K562 (cell line): ENCODE measurements around the gene CHRND. TPM values are rescaled to one million over a fixed set of nuclear protein-coding genes. Genes with fewer than 3 reads are reported as not detected.

Experiments used
- ATAC-seq: fragments of 200-7000 bp; cut with Tn5 transposase; 3 replicates; pipeline ENCODE4 v1.9.1; 2020; ENCODE audit warnings: moderate library complexity
- BruUV-seq: library from RNA; stranded (reverse); fragments of 400-500 nt; replicated peaks from 2 replicates; lab custom pipeline; 2021; lab: Mats Ljungman, UMichigan
- CTCF ChIA-PET: fragments of 300-600 bp; formaldehyde crosslinking; extraction: SDS; loops from one replicate; lab custom pipeline; 2021; ENCODE audit warnings: low intra/inter-chr PET ratio; lab: Yijun Ruan, JAX
- POLR2A ChIA-PET: fragments of 300-600, 350-650 bp; sonication (Branson Sonifier 250); formaldehyde crosslinking; extraction: SDS; loops from one replicate; lab custom pipeline; 2021; ENCODE audit warnings: antibody characterized with exemption, inconsistent platforms; lab: Yijun Ruan, JAX
- DNase-seq, 4 experiments: peaks; one replicate each; pipeline versions ENCODE4 v3.0.0 to v3.0.0-alpha.2; 2011 to 2018; ENCODE audit warnings: low spot score in 3 of 4, mixed read lengths in 3 of 4; ENCODE audit errors: extremely low read depth in 1 of 4
- FAIRE-seq: peaks from 2 replicates; lab custom pipeline; 2011; peaks lifted over from hg19 to GRCh38; lab: Jason Lieb, UNC
- H2AFZ ChIP-seq: 2 replicates; pipeline ENCODE4 v1.6.0; 2011; ENCODE audit warnings: low read depth, low read length, control low read depth, inconsistent platforms
- H3K27ac ChIP-seq: fragments of 200-600 bp; 3 replicates; pipeline ENCODE4 v1.8.0; 2011; ENCODE audit warnings: low read depth, mild to moderate bottlenecking, control low read depth, inconsistent platforms, low read length, moderate library complexity, mixed read lengths; ENCODE audit errors: extremely low read depth
- H3K27me3 ChIP-seq, 2 experiments: fragments of 300-600 bp in 1 of 2; 2 replicates in 1 of 2; 3 replicates in 1 of 2; pipeline versions ENCODE4 v1.6.0 to v1.8.0; 2011; ENCODE audit warnings: inconsistent platforms in 2 of 2, low read length in 2 of 2, mild to moderate bottlenecking in 1 of 2, mixed read lengths in 1 of 2, moderate library complexity in 1 of 2; ENCODE audit not compliant: control insufficient read depth in 2 of 2, insufficient read depth in 2 of 2
- H3K36me3 ChIP-seq: fragments of 300-600 bp; 3 replicates; pipeline ENCODE4 v1.8.0; 2011; ENCODE audit warnings: mild to moderate bottlenecking, low read length, inconsistent platforms; ENCODE audit not compliant: control insufficient read depth, insufficient read depth
- H3K4me1 ChIP-seq, 2 experiments: fragments of 200-600 bp in 1 of 2; replicated peaks in 1 of 2; 2 replicates in 1 of 2; 3 replicates in 1 of 2; pipeline versions ENCODE4 v1.5.1 to v1.8.0; 2011; ENCODE audit warnings: inconsistent platforms in 2 of 2, low read length in 2 of 2, mild to moderate bottlenecking in 1 of 2, mixed read lengths in 1 of 2, moderate library complexity in 1 of 2; ENCODE audit not compliant: control insufficient read depth in 2 of 2, insufficient read depth in 2 of 2
- H3K4me2 ChIP-seq: 2 replicates; pipeline ENCODE4 v1.6.1; 2011; ENCODE audit warnings: low read length, control low read depth, inconsistent platforms, mixed read lengths; ENCODE audit not compliant: insufficient read depth
- H3K4me3 ChIP-seq: fragments of 200-600 bp; sonication (generic), shearing (Covaris generic); 2 replicates; pipeline ENCODE4 v1.5.1; 2016; ENCODE audit warnings: control low read depth, inconsistent platforms
- H3K79me2 ChIP-seq: fragments of 200-600 bp; 3 replicates; pipeline ENCODE4 v1.8.0; 2011; ENCODE audit warnings: low read length, inconsistent platforms; ENCODE audit not compliant: control insufficient read depth, insufficient read depth
- H3K9ac ChIP-seq, 2 experiments: 2 replicates each; pipeline versions ENCODE4 v1.6.0 to v1.6.1; 2011; ENCODE audit warnings: low read depth in 2 of 2, low read length in 2 of 2, control low read depth in 1 of 2, inconsistent platforms in 1 of 2, mild to moderate bottlenecking in 1 of 2, mixed read lengths in 1 of 2; ENCODE audit not compliant: insufficient read depth in 1 of 2
- H3K9me1 ChIP-seq: one replicate; pipeline ENCODE4 v1.6.0; 2011; ENCODE audit warnings: inconsistent platforms, mild to moderate bottlenecking, low read length, moderate library complexity; ENCODE audit not compliant: control insufficient read depth, insufficient read depth
- H3K9me3 ChIP-seq: replicated peaks from 2 replicates; pipeline ENCODE4 v1.5.1; 2011; ENCODE audit warnings: low read depth, low read length, inconsistent platforms; ENCODE audit not compliant: control insufficient read depth, insufficient read depth
- H4K20me1 ChIP-seq: replicated peaks from 2 replicates; pipeline ENCODE4 v1.6.1; 2011; ENCODE audit warnings: low read length, inconsistent platforms, mixed read lengths; ENCODE audit not compliant: control insufficient read depth, insufficient read depth
- CBFA2T2 ChIP-seq: fragments of 450-650 bp; conservative IDR thresholded peaks from 2 replicates; pipeline ENCODE4 v1.6.1; 2017; ENCODE audit warnings: mild to moderate bottlenecking
- HCFC1 ChIP-seq: IDR thresholded peaks from 2 replicates; pipeline ENCODE4 v1.6.1; 2012; ENCODE audit warnings: low read depth, low read length, improper control_type of control experiment
- KLF16 ChIP-seq: IDR thresholded peaks from 2 replicates; pipeline ENCODE4 v1.6.1; 2016; ENCODE audit warnings: antibody characterized with exemption
- MAFK ChIP-seq: IDR thresholded peaks from 2 replicates; pipeline ENCODE4 v1.6.1; 2011; ENCODE audit warnings: low read length, improper control_type of control experiment
- MBD1 ChIP-seq: fragments of 250-450 bp; sonication (Bioruptor Pico); IDR thresholded peaks from 2 replicates; pipeline ENCODE4 v1.8.0; 2022; ENCODE audit warnings: inconsistent platforms
- NCOA1 ChIP-seq: fragments of 450-650 bp; IDR thresholded peaks from 2 replicates; pipeline ENCODE4 v1.6.1; 2016; ENCODE audit warnings: low read depth
- NCOR1 ChIP-seq: fragments of 450-650 bp; IDR thresholded peaks from 2 replicates; pipeline ENCODE4 v1.6.1; 2016; ENCODE audit warnings: mild to moderate bottlenecking, moderate library complexity
- RFX7 ChIP-seq: fragments of 250-450 bp; sonication (Bioruptor Pico); IDR thresholded peaks from 2 replicates; pipeline ENCODE4 v1.5.1; 2021; ENCODE audit warnings: mild to moderate bottlenecking
- SMAD1 ChIP-seq: fragments of 150-350 bp; IDR thresholded peaks from 2 replicates; pipeline ENCODE4 v1.6.1; 2014; ENCODE audit warnings: low read length, low read depth; ENCODE audit not compliant: partially characterized antibody
- TAF9B ChIP-seq: fragments of 450-650 bp; IDR thresholded peaks from 2 replicates; pipeline ENCODE4 v1.6.1; 2018; ENCODE audit warnings: mild to moderate bottlenecking; ENCODE audit not compliant: partially characterized antibody
- TCF3 ChIP-seq: sonication (generic); formaldehyde crosslinking; IDR thresholded peaks from 2 replicates; pipeline ENCODE4 v1.4.0; 2020; ENCODE audit warnings: mild to moderate bottlenecking, missing genetic modification reagents
- USF2 ChIP-seq: sonication (generic); formaldehyde crosslinking; IDR thresholded peaks from 2 replicates; pipeline ENCODE4 v1.5.0; 2020; ENCODE audit warnings: missing genetic modification reagents
- ZNF232 ChIP-seq: sonication (generic); formaldehyde crosslinking; IDR thresholded peaks from 2 replicates; pipeline ENCODE4 v1.8.0; 2022; ENCODE audit warnings: mild to moderate bottlenecking, missing genetic modification reagents
- ZNF263 ChIP-seq: sonication (generic); formaldehyde crosslinking; IDR thresholded peaks from 2 replicates; pipeline ENCODE4 v1.8.0; 2022; ENCODE audit warnings: mild to moderate bottlenecking, missing genetic modification reagents, borderline replicate concordance
- ZNF274 ChIP-seq: IDR thresholded peaks from 2 replicates; pipeline ENCODE4 v1.6.1; 2011; ENCODE audit warnings: low read depth, mild to moderate bottlenecking, low read length, moderate library complexity, borderline replicate concordance
- ZNF282 ChIP-seq: sonication (generic); formaldehyde crosslinking; IDR thresholded peaks from 2 replicates; pipeline ENCODE4 v1.8.1; 2023; ENCODE audit warnings: missing genetic modification reagents
- ZNF740 ChIP-seq, 3 experiments: fragments of 200-800 bp in 1 of 3; sonication (Bioruptor generic) in 1 of 3; sonication (generic) in 1 of 3; formaldehyde crosslinking in 1 of 3; IDR thresholded peaks; 2 replicates each; pipeline versions ENCODE4 v1.6.1 to v1.8.0; 2016 to 2022; ENCODE audit warnings: mild to moderate bottlenecking in 2 of 3, missing compliant biosample characterization in 2 of 3, missing genetic modification characterization in 2 of 3, missing genetic modification reagents in 1 of 3
- ZNF77 ChIP-seq: fragments of 250-450 bp; sonication (Bioruptor Pico); IDR thresholded peaks from 2 replicates; pipeline ENCODE4 v1.5.0; 2020
- WGBS: fragments of 100-300 bp; shearing (Covaris generic); methylation state at CpG from one replicate; pipeline ENCODE4 v1.1.6; 2016; ENCODE audit warnings: low coverage, mixed read lengths; ENCODE audit not compliant: insufficient coverage; ENCODE audit errors: missing lambda C conversion rate; 5-methylcytosine and 5-hydroxymethylcytosine counted together
- in situ Hi-C: fragments of 300-500 bp; cut with MboI; formaldehyde crosslinking; loops from 4 replicates; pipeline ENCODE4 v1.15.0; 2018; ENCODE audit warnings: inconsistent platforms, mixed read lengths
- intact Hi-C: fragments of 100-400 bp; cut with micrococcal nuclease; formaldehyde crosslinking; loops from 2 replicates; pipeline ENCODE4 v1.14.2; 2022
- polyA plus RNA-seq, 8 experiments: library from polyadenylated mRNA; depleted of rRNA in 4 of 8; stranded (reverse) in 5 of 8; unstranded in 3 of 8; fragments of >200 nt; fragmentation: Nextera tagmentation in 2 of 8; fragmentation: Illumina TruSeq in 1 of 8; extraction: Ambion mirVana in 2 of 8; extraction: Trizol in 1 of 8; gene quantifications; 2 replicates each; pipeline versions ENCODE4 v1.2.1 to v1.2.3, GENCODE V29; 2011 to 2014; ENCODE audit warnings: inconsistent platforms in 1 of 8, missing spikeins in 1 of 8
- total RNA-seq, 7 experiments: library from RNA; depleted of rRNA in 6 of 7; stranded (reverse); fragments of >200 nt in 6 of 7; fragmentation: Illumina TruSeq in 2 of 7; extraction: Trizol in 2 of 7; gene quantifications; 2 replicates each; pipeline versions ENCODE4 v1.2.1 to v1.2.3, GENCODE V29; 2011 to 2021; ENCODE audit warnings: low replicate concordance in 1 of 7

CHRND gene
- total and polyA plus RNA-seq, 9 of the 15 experiments (the other 6 are each of a cell fraction or from before 2014, with no cell fraction given) = not detected

- no peaks in the 10 kb centered on the region for H3K9me1 ChIP-seq
- BruUV-seq = no TSS peak
- peak; percentile 54; the same call in 2 of the 3 replicates for ATAC-seq
- in situ Hi-C loops (no loop called here), intact Hi-C loops (no loop called here)
- ChIA-PET CTCF (no interaction called here), POLR2A (no interaction called here)
- peaks cover 0 to 3% of the 10 kb centered on the region in 2 experiments; a peak in 1 of 5 replicates for H3K4me1 ChIP-seq
- DNase-seq = peak in 1 of 4 experiments; percentile 17
- 0% methylated on average over 16 of the region's 26 CpGs for WGBS
- H3K4me3 ChIP-seq = no peak overlapping the region
- no peaks in the 10 kb centered on the region for H3K9me3 ChIP-seq
- no peaks in the 10 kb centered on the region for H3K36me3 ChIP-seq
- H2AFZ ChIP-seq = no peak overlapping the region
- H3K27ac ChIP-seq = no peak overlapping the region
- no peak for FAIRE-seq
- H4K20me1 ChIP-seq = no peaks in the 10 kb centered on the region
- no peak overlapping the region for H3K4me2 ChIP-seq
- H3K27me3 ChIP-seq = peaks cover 0 to 14% of the 10 kb centered on the region in 2 experiments; a peak in 3 of 5 replicates
- H3K9ac ChIP-seq = no peak overlapping the region
- H3K79me2 ChIP-seq = no peaks in the 10 kb centered on the region
- TF ChIP-seq ZNF263 (peak; percentile 55; the same call in 1 of the 2 replicates), ZNF274 (no peak), ZNF77 (CRISPR knock-in tag) (no peak), RFX7 (CRISPR knock-in tag) (no peak), ZNF740 (CRISPR knock-in tag; IDR thresholded peaks at IDR 0.05) (no peak), ZNF740 (tag; IDR thresholded peaks at IDR 0.05) (no peak), USF2 (CRISPR knock-in tag) (peak; percentile 8; the same call in 1 of the 2 replicates), ZNF282 (CRISPR knock-in tag) (no peak), ZNF232 (CRISPR knock-in tag) (no peak), NCOR1 (no peak), MBD1 (CRISPR knock-in tag) (no peak), HCFC1 (no peak), SMAD1 (no peak), KLF16 (no peak), MAFK (no peak), TCF3 (CRISPR knock-in tag) (no peak), CBFA2T2 (no peak), TAF9B (no peak), NCOA1 (no peak)
Observed at GRCh38 chr2:232480201-232481190, 45.5 kb upstream of the CHRND start.
